Left colon (tissue), 2 donors: ENCODE results near the gene TRIM13. TPM values are rescaled to one million over a fixed set of nuclear protein-coding genes. Genes with fewer than 3 reads are reported as not detected.
"Not testable (repeated sequence)": the region's sequence is repeated elsewhere in the genome, so short reads cannot be mapped to it uniquely, and the experiment has no call there.

Experiments
- ATAC-seq: fragments of 200-7000 bp; cut with Tn5 transposase; one replicate; pipeline ENCODE4 v1.9.1; 2020; ENCODE audit warnings: mild to moderate bottlenecking, moderate library complexity
- DNase-seq, 2 donors: peaks; one replicate each; pipeline ENCODE4 v3.0.0-alpha.2; 2020
- intact Hi-C, 2 donors: fragments of 100-400 bp; cut with DNase I in 1 of 2; cut with micrococcal nuclease in 1 of 2; formaldehyde crosslinking; loops; one replicate each; pipeline versions ENCODE4 v1.11.2 to v1.14.0; 2022; cut with DNase I, micrococcal nuclease
- microRNA-seq, 2 donors: library from miRNA; unstranded; fragments of <30 nt; microRNA quantifications; one replicate each; pipeline versions ENCODE4 v1.1.0 to v1.2.0, GENCODE V29; 2020
- total RNA-seq, 2 donors: library from RNA; stranded (reverse); fragmentation: NEBNext Ultra II Directional; extraction: Animal tissue kit (Norgen Biotek cat#: 25700); gene quantifications; one replicate each; pipeline ENCODE4 v1.2.1, GENCODE V29; 2021
- donor health status: DM: no; HTN: no; CAD: no.
- donor health status: DM: yes; HTN: yes; CAD: no.

TRIM13 gene
- total RNA-seq, 2 donors from 2014 or later = 26.0 to 32.8 TPM

- intact Hi-C loops = no loop called here
- ATAC-seq (no peak), DNase-seq (no peak)
These were observed 33.5 kb downstream of the TRIM13 start for GRCh38 chr13:50030315-50030714.

GRCh38 chr13:50033725-50034124, 36.9 kb downstream of the TRIM13 start:
- ATAC-seq (no peak), DNase-seq (no peak)
- intact Hi-C loops = no loop called here

GRCh38 chr13:50037788-50038187, 40.9 kb downstream of the TRIM13 start:
- ATAC-seq (no peak), DNase-seq (no peak)
- intact Hi-C loops = no loop called here

- ATAC-seq (no peak), DNase-seq (no peak)
- intact Hi-C loops = no loop called here
These were observed 41.4 kb downstream of the TRIM13 start for GRCh38 chr13:50038266-50038665.

GRCh38 chr13:50052478-50052877, 55.6 kb downstream of the TRIM13 start:
- intact Hi-C loops = no loop called here
- ATAC-seq = no peak
- DNase-seq = no peak

- intact Hi-C loops = no loop called here
These were observed 57.0 kb downstream of the TRIM13 start for GRCh38 chr13:50053844-50054243.

GRCh38 chr13:50055454-50055853, 58.6 kb downstream of the TRIM13 start:
- intact Hi-C loops = no loop called here

More at GRCh38 chr13:50053844-50054243, 57.0 kb downstream of the TRIM13 start:
- no peak for DNase-seq
- ATAC-seq = no peak

GRCh38 chr13:50060718-50061117, 63.9 kb downstream of the TRIM13 start:
- intact Hi-C loops = no loop called here
- ATAC-seq = no peak
- DNase-seq = no peak

More at GRCh38 chr13:50055454-50055853, 58.6 kb downstream of the TRIM13 start:
- ATAC-seq = no peak
- DNase-seq = no peak

- ATAC-seq, DNase-seq, intact Hi-C loops: not testable (repeated sequence)
These were observed 65.5 kb downstream of the TRIM13 start for GRCh38 chr13:50062336-50062735.

GRCh38 chr13:50065712-50066111, 68.9 kb downstream of the TRIM13 start:
- ATAC-seq = no peak
- intact Hi-C loops = no loop called here

More at GRCh38 chr13:50065712-50066111, 68.9 kb downstream of the TRIM13 start:
- no peak for DNase-seq

Small RNA genes lying within 50 kb of the gene (microRNA-seq; reads per million reads assigned to microRNA genes)
- gene MIR15A (1,368 to 3,055 reads per million in 2 donors), gene MIR16-1 (545 to 600 reads per million in 2 donors), gene MIR3613 (87.0 to 93.9 reads per million in 2 donors)

Other genes starting within 250 kb of the TRIM13 start
- 10 to 100 TPM; 26.0 to 29.5 TPM for gene KPNA3, start 204.4 kb upstream of the TRIM13 start, total RNA-seq
- gene SPRYD7, start 60.7 kb upstream of the TRIM13 start, total RNA-seq = 10 to 100 TPM; 12.9 to 15.1 TPM
- gene KCNRG, start 18.4 kb downstream of the TRIM13 start, total RNA-seq = under 1 TPM; 0.55 to 0.92 TPM